HG03457 (cell line): ENCODE results near the gene HLX.

Experiments
- ATAC-seq: cut with Tn5 transposase; IDR thresholded peaks from one replicate; pipeline ENCODE4 v1.9.1; 2021; ENCODE audit warnings: moderate number of reproducible peaks; ENCODE audit not compliant: unreplicated experiment

HLX gene

GRCh38 chr1:220922951-220923350 is 43.7 kb downstream of the HLX start:
- ATAC-seq: no peak

GRCh38 chr1:220924331-220924970 is 45.2 kb downstream of the HLX start:
- ATAC-seq: no peak

- ATAC-seq: no peak
Measured at GRCh38 chr1:220925707-220926106, 46.5 kb downstream of the HLX start.

GRCh38 chr1:220926146-220926545 is 46.9 kb downstream of the HLX start:
- no peak for ATAC-seq

GRCh38 chr1:220927442-220927841 is 48.2 kb downstream of the HLX start:
- no peak for ATAC-seq

- ATAC-seq: no peak
Measured at GRCh38 chr1:220928320-220928719, 49.1 kb downstream of the HLX start.

- ATAC-seq: no peak
Measured at GRCh38 chr1:220928725-220929300, 49.6 kb downstream of the HLX start.

GRCh38 chr1:220929304-220929703 is 50.1 kb downstream of the HLX start:
- ATAC-seq: no peak
